Measurements from ENCODE around the gene PIK3R3.

The PIK3R3 gene

GRCh38 chr1:46153732-46154131 lies 21.3 kb upstream of the PIK3R3 start:
- no peak for DNase-seq

GRCh38 chr1:46153228-46153627 lies 20.8 kb upstream of the PIK3R3 start:
- no peak for DNase-seq

GRCh38 chr1:46152016-46152415 lies 19.6 kb upstream of the PIK3R3 start:
- DNase-seq: peak; percentile 67

GRCh38 chr1:46150085-46150484 lies 17.7 kb upstream of the PIK3R3 start:
- no peak for DNase-seq

- no peak for DNase-seq
These were observed 15.9 kb upstream of the PIK3R3 start for GRCh38 chr1:46148318-46148717.

- DNase-seq: no peak
These were observed 5.5 kb upstream of the PIK3R3 start for GRCh38 chr1:46137916-46138315.

GRCh38 chr1:46136711-46137110 lies 4.3 kb upstream of the PIK3R3 start:
- DNase-seq: no peak

GRCh38 chr1:46134660-46135331 lies 2.4 kb upstream of the PIK3R3 start:
- DNase-seq: peak; percentile 68

GRCh38 chr1:46133781-46134350 lies 1.4 kb upstream of the PIK3R3 start:
- DNase-seq: no peak

- DNase-seq: no peak
These were observed 791 bp upstream of the PIK3R3 start for GRCh38 chr1:46133181-46133658.

GRCh38 chr1:46131712-46132528 lies 509 bp downstream of the PIK3R3 start:
- no peak for DNase-seq

- no peak for DNase-seq
These were observed 1.3 kb downstream of the PIK3R3 start for GRCh38 chr1:46131093-46131492.

GRCh38 chr1:46130606-46131005 lies 1.8 kb downstream of the PIK3R3 start:
- DNase-seq: no peak

GRCh38 chr1:46130121-46130520 lies 2.3 kb downstream of the PIK3R3 start:
- no peak for DNase-seq

- DNase-seq: peak; percentile 27
These were observed 4.1 kb downstream of the PIK3R3 start for GRCh38 chr1:46128344-46128743.

- no peak for DNase-seq
These were observed 13.6 kb downstream of the PIK3R3 start for GRCh38 chr1:46118856-46119255.

GRCh38 chr1:46117810-46118494 lies 14.5 kb downstream of the PIK3R3 start:
- no peak for DNase-seq

- no peak for DNase-seq
These were observed 17.4 kb downstream of the PIK3R3 start for GRCh38 chr1:46114925-46115603.

GRCh38 chr1:46113948-46114347 lies 18.5 kb downstream of the PIK3R3 start:
- DNase-seq: no peak

- DNase-seq: no peak
These were observed 20.3 kb downstream of the PIK3R3 start for GRCh38 chr1:46112108-46112507.

GRCh38 chr1:46110521-46110920 lies 21.9 kb downstream of the PIK3R3 start:
- no peak for DNase-seq

- no peak for DNase-seq
These were observed 29.5 kb downstream of the PIK3R3 start for GRCh38 chr1:46102769-46103476.

Data from NCI-H226 (cell line).